GM19240 (cell line): ENCODE measurements around the gene NAGLU.

Experiments
- DNase-seq: peaks from one replicate; pipeline ENCODE4 v3.0.0; 2011; ENCODE audit warnings: low spot score; ENCODE audit not compliant: insufficient read length

The NAGLU gene

DNA sequence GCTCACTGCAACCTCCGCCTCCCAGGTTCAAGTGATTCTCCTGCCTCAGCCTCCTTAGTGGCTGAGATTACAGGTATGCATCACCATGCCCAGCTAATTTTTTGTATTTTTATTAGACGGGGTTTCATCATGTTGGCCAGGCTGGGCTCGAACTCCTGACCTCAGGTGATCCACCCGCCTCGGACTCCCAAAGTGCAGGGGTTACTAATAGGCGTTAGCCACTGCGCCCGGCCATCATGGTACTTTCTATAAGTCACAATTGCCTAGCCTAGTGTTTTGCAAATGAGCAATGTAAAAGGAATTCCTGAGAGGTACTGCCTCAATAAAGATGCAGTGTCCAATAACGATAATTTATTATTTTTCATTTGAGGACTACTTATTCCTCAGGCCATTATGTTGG is 55.4 kb downstream of the NAGLU start:
- DNase-seq, result no peak
